ENCODE measurements around the gene TBPL1. TPM values are rescaled to one million over a fixed set of nuclear protein-coding genes. Genes with fewer than 3 reads are reported as not detected.
"Not testable (repeated sequence)": the region's sequence is repeated elsewhere in the genome, so short reads cannot be mapped to it uniquely, and the experiment has no call there.

Gene TBPL1
- total and polyA plus RNA-seq, 2 donors (not counting 1 experiment from before 2014, with no cell fraction given) = 23.3 to 29.6 TPM

- Histone ChIP-seq H3K27ac (ENCODE audit: low read length in 2 of 2) (no peak overlapping the region), H4K20me1 (ENCODE audit: control insufficient read depth, insufficient read depth, low read length, poor library complexity, severe bottlenecking) (no peaks in the 10 kb centered on the region), H2AFZ (ENCODE audit: insufficient read depth, low read depth, low read length, poor library complexity, severe bottlenecking) (no peak overlapping the region), H3K4me3 (ENCODE audit: control extremely low read depth in 1 of 5, extremely low read depth in 1 of 5, insufficient read depth in 1 of 5, low read depth in 2 of 5, low read length in 4 of 5) (no peak overlapping the region), H3K4me2 (replicated peaks; ENCODE audit: low read depth, low read length, poor library complexity, severe bottlenecking) (no peak overlapping the region), H3K9me3 (ENCODE audit: control extremely low read depth in 1 of 3, control insufficient read depth in 2 of 3, insufficient read depth in 1 of 3, low read length in 2 of 3) (no peaks in the 10 kb centered on the region), H3K36me3 (replicated peaks in 1 of 2; ENCODE audit: control extremely low read depth in 1 of 2, control insufficient read depth in 1 of 2, extremely low read depth in 1 of 2, insufficient read depth in 2 of 2, low read length in 1 of 2) (no peaks in the 10 kb centered on the region), H3K9ac (ENCODE audit: low read length) (no peak overlapping the region), H3K27me3 (replicated peaks in 1 of 4; ENCODE audit: control extremely low read depth in 1 of 4, control insufficient read depth in 3 of 4, insufficient read depth in 4 of 4, low read length in 3 of 4) (peaks cover 0 to 18% (median 4%) of the 10 kb centered on the region in 4 experiments), H3K4me1 (ENCODE audit: control insufficient read depth in 2 of 2, insufficient read depth in 2 of 2, low read length in 2 of 2) (no peaks in the 10 kb centered on the region), H3K79me2 (ENCODE audit: control insufficient read depth, insufficient read depth, low read length) (no peaks in the 10 kb centered on the region)
- POLR2A ChIA-PET = no interaction called here
- peak; percentile 88 for ATAC-seq (ENCODE audit: low read depth)
- no peaks in the 10 kb centered on the region for H3K4me1 Mint-ChIP-seq
- no peak overlapping the region for H3K4me3 Mint-ChIP-seq
- WGBS (ENCODE audit: insufficient coverage) = 20% methylated on average over 2 of the region's 6 CpGs
- no peaks in the 10 kb centered on the region for H3K9me3 Mint-ChIP-seq (ENCODE audit: insufficient read depth)
- CTCF ChIA-PET = interaction anchor here (0.6 to 9.6 kb wide), 61 partner anchors 8 to 1395 kb away, joined by 3 to 466 read pairs (median 5); partner anchors contain the start of genes SLC2A12 and TBPL1
- intact Hi-C loops (cut with micrococcal nuclease) = loop anchor here (1.0 kb wide), 3 partner anchors 49 to 173 kb away; no protein-coding TSS in a partner anchor
- peak; percentile 77 for DNase-seq
- no peak overlapping the region for H3K27ac Mint-ChIP-seq
- TF ChIP-seq CTCF (IDR thresholded peaks at IDR 0.05) (peak; percentile 90), EZH2 (IDR thresholded peaks at IDR 0.05; ENCODE audit: borderline replicate concordance, insufficient read depth, low read depth, low read length, poor library complexity, severe bottlenecking) (no peak)
- H3K27me3 Mint-ChIP-seq = peaks cover 33% of the 10 kb centered on the region
Measured at GRCh38 chr6:133923938-133924593, 29.0 kb upstream of the TBPL1 start.

GRCh38 chr6:133931221-133931620 is 21.8 kb upstream of the TBPL1 start:
- H3K27me3 Mint-ChIP-seq = peaks cover 51% of the 10 kb centered on the region
- POLR2A ChIA-PET = not testable (repeated sequence)
- CTCF ChIA-PET = interaction anchor here (3.1 to 6.1 kb wide), 2 partner anchors 9 to 166 kb away, joined by 23 to 32 read pairs; no protein-coding TSS in a partner anchor

GRCh38 chr6:133936352-133936751 is 16.7 kb upstream of the TBPL1 start:
- not testable (repeated sequence) for H2AFZ ChIP-seq (ENCODE audit: insufficient read depth, low read depth, low read length, poor library complexity, severe bottlenecking); H3K4me1 Mint-ChIP-seq

More at GRCh38 chr6:133931221-133931620, 21.8 kb upstream of the TBPL1 start:
- H3K4me1 ChIP-seq (ENCODE audit: control insufficient read depth in 2 of 2, insufficient read depth in 2 of 2, low read length in 2 of 2); H2AFZ ChIP-seq (ENCODE audit: insufficient read depth, low read depth, low read length, poor library complexity, severe bottlenecking); DNase-seq; H3K27ac Mint-ChIP-seq; H3K79me2 ChIP-seq (ENCODE audit: control insufficient read depth, insufficient read depth, low read length); H3K27ac ChIP-seq (ENCODE audit: low read length in 2 of 2); H3K4me3 Mint-ChIP-seq; ATAC-seq (ENCODE audit: low read depth); H4K20me1 ChIP-seq (ENCODE audit: control insufficient read depth, insufficient read depth, low read length, poor library complexity, severe bottlenecking); H3K9me3 ChIP-seq (ENCODE audit: control extremely low read depth in 1 of 3, control insufficient read depth in 2 of 3, insufficient read depth in 1 of 3, low read length in 2 of 3); H3K4me1 Mint-ChIP-seq; H3K36me3 ChIP-seq (replicated peaks in 1 of 2; ENCODE audit: control extremely low read depth in 1 of 2, control insufficient read depth in 1 of 2, extremely low read depth in 1 of 2, insufficient read depth in 2 of 2, low read length in 1 of 2); H3K9me3 Mint-ChIP-seq (ENCODE audit: insufficient read depth); H3K4me3 ChIP-seq (ENCODE audit: control extremely low read depth in 1 of 5, extremely low read depth in 1 of 5, insufficient read depth in 1 of 5, low read depth in 2 of 5, low read length in 4 of 5); intact Hi-C loops (cut with micrococcal nuclease); H3K9ac ChIP-seq (ENCODE audit: low read length); H3K4me2 ChIP-seq (replicated peaks; ENCODE audit: low read depth, low read length, poor library complexity, severe bottlenecking): not testable (repeated sequence)
- peaks cover 0 to 12% (median 2%) of the 10 kb centered on the region in 4 experiments for H3K27me3 ChIP-seq (replicated peaks in 1 of 4; ENCODE audit: control extremely low read depth in 1 of 4, control insufficient read depth in 3 of 4, insufficient read depth in 4 of 4, low read length in 3 of 4)
- 84% methylated on average over 6 of the region's 6 CpGs for WGBS (ENCODE audit: insufficient coverage)

More at GRCh38 chr6:133936352-133936751, 16.7 kb upstream of the TBPL1 start:
- H3K9me3 ChIP-seq (ENCODE audit: control extremely low read depth in 1 of 3, control insufficient read depth in 2 of 3, insufficient read depth in 1 of 3, low read length in 2 of 3); DNase-seq; H3K27ac Mint-ChIP-seq; POLR2A ChIA-PET; H3K36me3 ChIP-seq (replicated peaks in 1 of 2; ENCODE audit: control extremely low read depth in 1 of 2, control insufficient read depth in 1 of 2, extremely low read depth in 1 of 2, insufficient read depth in 2 of 2, low read length in 1 of 2); H3K4me1 ChIP-seq (ENCODE audit: control insufficient read depth in 2 of 2, insufficient read depth in 2 of 2, low read length in 2 of 2); H3K79me2 ChIP-seq (ENCODE audit: control insufficient read depth, insufficient read depth, low read length); ATAC-seq (ENCODE audit: low read depth); H3K9ac ChIP-seq (ENCODE audit: low read length); H4K20me1 ChIP-seq (ENCODE audit: control insufficient read depth, insufficient read depth, low read length, poor library complexity, severe bottlenecking); intact Hi-C loops (cut with micrococcal nuclease); H3K4me2 ChIP-seq (replicated peaks; ENCODE audit: low read depth, low read length, poor library complexity, severe bottlenecking); H3K27ac ChIP-seq (ENCODE audit: low read length in 2 of 2); H3K4me3 ChIP-seq (ENCODE audit: control extremely low read depth in 1 of 5, extremely low read depth in 1 of 5, insufficient read depth in 1 of 5, low read depth in 2 of 5, low read length in 4 of 5); H3K9me3 Mint-ChIP-seq (ENCODE audit: insufficient read depth); H3K4me3 Mint-ChIP-seq: not testable (repeated sequence)
- H3K27me3 ChIP-seq (replicated peaks in 1 of 4; ENCODE audit: control extremely low read depth in 1 of 4, control insufficient read depth in 3 of 4, insufficient read depth in 4 of 4, low read length in 3 of 4) = peaks cover 0 to 11% (median 2%) of the 10 kb centered on the region in 4 experiments
- 100% methylated on average over 1 of the region's 3 CpGs for WGBS (ENCODE audit: insufficient coverage)
- H3K27me3 Mint-ChIP-seq = peaks cover 42% of the 10 kb centered on the region
- CTCF ChIA-PET = interaction anchor here (1.0 kb wide), 1 partner anchor 14 kb away, joined by 3 read pairs; no protein-coding TSS in a partner anchor

All from B cell (primary cell).